ENCODE data around the gene ERVW-1.

DNA sequence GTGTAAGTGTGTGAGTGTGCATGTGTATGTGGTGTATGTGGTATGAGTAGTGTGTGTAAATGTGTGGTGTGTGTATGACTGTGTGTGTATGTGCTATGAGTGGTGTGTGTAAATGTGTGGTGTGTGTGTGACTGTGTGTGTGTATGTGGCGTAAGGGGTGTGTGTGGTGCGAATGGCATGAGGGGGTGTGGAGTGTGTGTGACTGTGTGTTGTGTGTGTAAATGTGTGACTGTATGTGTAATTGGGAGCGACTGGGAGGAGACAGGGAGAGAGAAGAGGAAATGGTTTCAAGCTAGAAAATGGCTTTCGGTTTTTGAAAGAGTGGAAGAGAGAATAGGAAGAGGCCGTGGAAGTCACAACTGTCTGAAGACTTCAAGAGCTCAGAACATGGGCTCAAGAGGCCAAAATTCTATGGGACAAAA, 54.0 kb downstream of the ERVW-1 start:
- TF ChIP-seq, protein P1, sequence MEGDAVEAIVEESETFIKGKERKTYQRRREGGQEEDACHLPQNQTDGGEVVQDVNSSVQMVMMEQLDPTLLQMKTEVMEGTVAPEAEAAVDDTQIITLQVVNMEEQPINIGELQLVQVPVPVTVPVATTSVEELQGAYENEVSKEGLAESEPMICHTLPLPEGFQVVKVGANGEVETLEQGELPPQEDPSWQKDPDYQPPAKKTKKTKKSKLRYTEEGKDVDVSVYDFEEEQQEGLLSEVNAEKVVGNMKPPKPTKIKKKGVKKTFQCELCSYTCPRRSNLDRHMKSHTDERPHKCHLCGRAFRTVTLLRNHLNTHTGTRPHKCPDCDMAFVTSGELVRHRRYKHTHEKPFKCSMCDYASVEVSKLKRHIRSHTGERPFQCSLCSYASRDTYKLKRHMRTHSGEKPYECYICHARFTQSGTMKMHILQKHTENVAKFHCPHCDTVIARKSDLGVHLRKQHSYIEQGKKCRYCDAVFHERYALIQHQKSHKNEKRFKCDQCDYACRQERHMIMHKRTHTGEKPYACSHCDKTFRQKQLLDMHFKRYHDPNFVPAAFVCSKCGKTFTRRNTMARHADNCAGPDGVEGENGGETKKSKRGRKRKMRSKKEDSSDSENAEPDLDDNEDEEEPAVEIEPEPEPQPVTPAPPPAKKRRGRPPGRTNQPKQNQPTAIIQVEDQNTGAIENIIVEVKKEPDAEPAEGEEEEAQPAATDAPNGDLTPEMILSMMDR (conservative IDR thresholded peaks at IDR 0.05; ENCODE audit: low read depth, low read length): no peak
- no peak for TF ChIP-seq EZH2 (IDR thresholded peaks at IDR 0.05; ENCODE audit: low read length, unreplicated experiment)
